Activated T-helper 1 cell treated with Interleukin-2 at 50 U/mL for 16 hours (primary cell): ENCODE data around the gene CXCR2.
"Not testable (repeated sequence)": the region's sequence is repeated elsewhere in the genome, so short reads cannot be mapped to it uniquely, and the experiment has no call there.

Source experiments
- DNase-seq: peaks from one replicate; pipeline ENCODE4 v3.0.0-alpha.2; 2020; ENCODE audit warnings: low read depth

Gene CXCR2

DNA sequence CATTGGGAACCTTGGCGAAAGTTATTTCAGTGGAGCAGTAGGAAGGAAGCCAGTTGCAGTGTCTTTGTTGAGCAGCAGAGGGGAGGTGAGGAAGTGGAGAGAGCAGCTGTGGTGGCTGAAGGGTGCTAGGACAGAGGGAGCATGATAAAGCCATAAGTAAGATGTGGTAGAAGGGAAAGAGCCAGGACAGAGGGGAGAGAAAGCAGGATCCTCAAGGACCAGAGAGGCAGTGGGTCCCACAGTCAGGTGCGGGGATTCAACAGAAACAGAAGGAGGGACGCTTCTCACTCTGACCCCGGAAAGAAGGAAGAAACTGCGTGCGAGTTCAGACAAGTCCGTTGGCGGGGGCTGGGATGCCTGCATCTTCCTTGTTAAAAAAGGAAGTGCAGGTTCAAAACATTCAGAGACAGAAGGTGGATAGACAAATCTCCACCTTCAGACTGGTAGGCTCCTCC, at the start of gene CXCR2:
Gene CXCR2 (plus strand): TSS at position 403 of the 455 bp plus-strand sequence. CDS start 8,774 bp downstream, outside the sequence.
- DNase-seq = no peak

DNA sequence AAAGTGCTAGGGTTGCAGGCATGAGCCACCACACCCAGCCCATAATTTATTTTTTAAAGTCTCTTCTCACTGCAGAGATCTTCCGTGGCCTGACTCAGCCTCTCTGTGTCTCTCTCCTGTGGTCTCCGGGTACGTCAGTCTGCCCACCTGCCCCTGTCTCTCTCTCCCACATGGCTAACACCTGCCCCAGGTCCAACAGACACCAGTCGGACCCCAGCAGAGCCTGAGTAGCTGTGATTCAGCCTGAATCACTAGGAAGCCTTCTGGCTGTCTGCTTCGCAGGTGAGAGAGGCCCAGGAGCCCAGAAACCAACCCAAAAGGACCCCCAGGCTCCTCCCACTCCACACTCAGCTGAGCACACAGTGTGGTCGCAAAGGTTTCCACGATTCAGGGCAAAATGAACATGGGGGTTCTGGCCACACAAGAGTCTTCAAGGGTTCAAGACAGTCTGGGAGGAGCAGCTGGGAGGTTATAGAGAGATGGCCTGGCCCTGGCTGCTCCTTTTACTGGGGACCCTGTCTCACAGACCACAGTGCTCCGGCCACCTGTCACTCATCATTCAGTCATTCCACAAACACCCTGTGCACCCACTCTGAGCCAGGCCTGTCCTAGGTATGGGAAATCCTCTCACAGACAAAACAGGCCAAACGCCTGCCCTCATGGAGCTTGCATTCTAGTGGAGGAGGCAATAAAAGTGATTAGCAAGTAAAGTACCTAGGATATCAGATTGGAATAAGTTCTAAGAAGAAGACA, 48.2 kb upstream of the CXCR2 start:
- DNase-seq = no peak

DNA sequence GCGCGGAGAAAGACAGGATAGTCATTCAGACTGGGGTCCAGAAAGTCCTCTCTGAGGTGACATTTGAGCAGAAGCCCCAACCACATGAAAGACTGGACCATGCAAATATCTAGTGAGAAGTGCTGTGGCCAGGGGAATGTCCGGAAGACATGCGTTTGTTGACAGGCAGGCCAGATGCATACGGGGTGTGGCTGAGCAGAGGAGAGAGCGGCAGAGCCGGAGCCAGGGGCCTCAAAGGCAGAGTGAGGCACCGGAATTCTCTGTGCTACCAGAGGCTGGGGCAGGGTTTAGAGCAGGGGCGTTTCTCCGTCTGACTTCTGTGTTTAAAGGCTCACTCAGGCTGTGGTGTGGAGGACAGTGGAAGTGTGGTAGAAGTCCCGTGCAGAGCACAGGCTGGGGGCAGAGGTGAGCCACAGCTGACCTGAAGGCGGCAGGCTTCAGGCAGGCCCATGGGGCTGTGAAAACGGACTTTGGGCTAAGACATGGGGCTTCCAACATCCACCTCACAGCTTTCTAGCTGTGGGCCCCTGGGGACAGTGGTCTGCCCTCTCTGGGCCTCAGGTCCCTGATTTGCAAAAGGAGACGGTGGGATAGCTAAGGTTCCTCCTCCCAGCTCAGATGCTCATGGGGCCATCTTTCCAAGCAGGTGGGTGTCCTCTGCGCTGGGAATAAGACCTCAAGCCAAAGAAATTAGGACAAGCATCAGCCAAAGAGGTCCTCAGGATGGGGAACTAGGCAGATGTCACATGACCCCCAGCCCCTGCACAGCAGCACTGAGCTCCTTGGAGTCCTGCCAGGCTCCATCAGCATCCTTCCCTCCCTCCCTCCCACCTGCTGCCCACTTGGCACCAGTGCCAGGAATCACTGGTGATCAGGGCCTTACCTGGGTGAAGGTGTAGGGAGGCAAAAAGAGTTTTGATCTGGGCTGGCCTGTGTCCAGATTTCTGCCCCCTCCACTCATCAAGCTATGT, 45.6 kb upstream of the CXCR2 start:
- no peak for DNase-seq

DNA sequence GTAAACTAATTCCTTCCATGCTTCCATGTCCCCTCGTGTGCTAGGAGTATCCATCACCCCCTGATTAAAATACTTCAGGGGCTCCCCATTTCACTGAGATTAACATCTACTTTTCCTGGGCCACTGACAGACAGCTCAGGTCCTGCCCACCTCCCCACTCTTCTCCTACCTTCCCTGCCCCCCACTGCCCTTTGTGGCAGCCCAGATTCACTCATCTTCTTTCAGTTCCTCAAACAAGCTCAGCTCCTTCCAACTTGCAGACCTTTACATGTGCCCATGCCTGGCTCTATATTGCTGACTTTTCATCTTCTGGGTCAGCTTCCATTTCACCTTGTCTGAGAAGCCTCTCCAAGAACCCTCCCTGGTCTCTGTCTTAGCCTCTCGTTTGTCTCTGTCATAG, 44.8 kb upstream of the CXCR2 start:
- DNase-seq = no peak

DNA sequence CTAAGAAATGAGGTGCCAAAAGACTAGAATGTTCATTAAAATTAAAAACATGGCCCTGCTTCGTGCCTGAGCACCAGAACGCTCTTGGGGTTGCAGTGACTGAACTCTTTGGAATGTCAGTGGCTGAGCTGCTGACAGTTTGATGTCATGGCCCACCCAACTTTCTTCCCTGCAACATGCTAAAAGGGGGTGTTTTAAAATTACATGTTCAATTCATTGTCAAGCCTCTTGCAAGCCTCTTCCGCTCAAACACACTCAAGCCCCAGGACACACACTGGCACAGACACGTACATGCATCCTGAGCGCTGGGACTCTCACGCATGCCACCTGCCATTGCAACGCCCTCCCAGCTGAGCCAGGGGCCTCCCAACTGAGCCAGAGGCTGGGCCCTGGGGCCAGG, 44.1 kb upstream of the CXCR2 start:
- no peak for DNase-seq

DNA sequence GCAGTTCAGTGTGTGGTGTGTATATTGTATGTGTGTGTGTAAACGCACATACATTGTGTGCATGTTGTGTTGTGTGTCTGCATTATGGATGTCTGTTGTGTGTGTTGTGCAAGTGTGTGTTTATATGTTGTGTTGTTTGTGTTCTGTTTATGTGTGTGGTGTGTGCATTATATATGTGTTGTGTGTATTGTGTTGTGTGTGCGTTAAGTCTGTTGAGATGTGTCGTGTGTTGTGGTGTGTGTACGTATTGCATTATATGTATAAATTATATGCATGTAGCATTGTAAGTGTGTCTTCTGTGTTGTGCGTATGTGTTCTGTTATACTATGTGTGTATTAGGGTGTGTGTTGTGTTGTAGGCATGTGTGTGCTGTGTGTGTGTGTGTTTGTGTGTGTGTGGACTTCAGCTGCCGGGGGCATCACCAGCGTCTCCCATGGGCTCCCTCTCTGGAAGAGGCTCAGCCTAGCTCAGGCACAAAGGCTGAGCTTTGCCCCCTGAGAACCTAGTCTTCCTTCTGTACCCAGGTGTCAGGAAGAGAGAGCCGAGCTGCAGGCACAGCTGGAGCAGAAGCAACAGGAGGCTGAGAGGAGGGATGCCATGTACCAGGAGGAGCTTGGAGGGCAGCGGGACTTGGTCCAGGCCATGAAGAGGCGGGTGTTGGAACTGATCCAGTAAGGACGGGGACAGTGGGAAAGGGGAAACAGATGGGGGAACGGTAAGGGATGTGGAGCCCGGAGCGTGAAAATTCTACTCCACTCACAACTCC, 43.1 kb upstream of the CXCR2 start:
- DNase-seq = no peak

DNA sequence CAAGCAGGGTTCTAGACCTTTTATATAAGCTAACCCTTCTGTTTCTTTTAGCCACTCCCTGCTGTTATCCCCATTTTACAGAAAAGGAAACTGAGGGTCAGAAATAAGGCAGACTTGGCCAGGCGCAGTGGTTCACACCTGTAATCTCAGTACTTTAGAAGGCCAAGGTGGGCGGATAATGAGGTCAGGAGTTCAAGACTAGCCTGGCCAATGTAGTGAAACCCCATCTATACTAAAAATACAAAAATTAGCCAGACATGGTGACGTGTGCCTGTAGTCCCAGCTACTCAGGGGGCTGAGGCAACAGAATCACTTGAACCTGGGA, 42.5 kb upstream of the CXCR2 start:
- DNase-seq = no peak

DNA sequence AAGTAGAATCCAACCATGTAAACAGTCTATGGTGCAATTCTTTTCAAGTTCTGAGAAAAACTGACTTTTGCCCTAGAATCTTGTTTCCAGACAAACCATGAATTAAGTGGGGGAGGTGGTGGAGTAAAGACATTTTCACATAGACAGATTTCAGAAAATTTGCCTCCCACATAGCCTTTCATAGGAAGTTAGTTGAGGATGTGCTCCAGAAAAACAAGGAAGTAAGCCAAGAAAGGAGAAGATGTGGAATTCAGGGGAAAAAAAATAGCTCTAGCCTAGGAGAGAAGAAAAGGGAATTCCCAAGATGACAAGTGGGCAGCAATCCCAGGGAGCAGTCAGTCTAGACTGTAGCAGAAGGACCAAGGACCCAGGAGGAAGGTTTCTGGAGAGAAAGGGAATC, 39.4 kb upstream of the CXCR2 start:
- no peak for DNase-seq

DNA sequence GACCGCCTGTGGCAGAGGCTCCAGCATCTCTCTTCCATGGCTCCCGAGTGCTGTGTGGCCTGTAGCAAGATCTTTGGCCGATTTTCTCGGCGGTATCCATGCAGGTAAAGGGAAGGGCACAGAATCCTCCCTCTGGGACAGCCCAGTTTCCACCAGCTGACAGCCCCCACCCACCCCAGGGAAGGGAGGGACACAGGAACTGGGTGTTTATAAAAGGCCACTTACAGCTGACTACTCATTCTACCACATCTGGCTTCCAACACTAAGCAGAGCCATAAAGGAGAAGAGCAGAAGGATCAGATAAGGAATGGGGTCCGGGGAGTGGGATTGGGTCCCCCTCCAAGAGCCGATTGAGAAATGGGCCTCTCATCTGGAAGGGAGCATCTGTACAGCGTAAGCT, 36.6 kb upstream of the CXCR2 start:
- DNase-seq = no peak

DNA sequence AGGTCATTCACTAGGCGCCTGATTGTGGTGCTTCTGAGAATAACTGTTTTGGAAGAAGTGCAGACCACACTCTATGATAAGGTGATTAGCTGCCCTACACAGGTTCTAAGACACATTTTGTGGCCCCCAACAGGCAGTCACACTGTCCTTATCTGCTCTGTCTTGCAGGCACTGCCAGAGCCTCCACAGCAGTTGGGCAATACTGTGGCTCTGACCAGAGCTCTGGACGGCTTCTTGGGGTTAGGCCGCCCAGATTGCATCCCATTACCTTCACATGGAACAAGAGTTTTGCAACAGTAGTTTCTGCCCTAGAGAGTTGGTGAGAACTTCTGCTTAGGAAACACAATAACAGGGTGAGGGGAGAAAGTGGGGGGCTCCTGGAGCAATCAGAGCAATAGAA, 34.1 kb upstream of the CXCR2 start:
- no peak for DNase-seq

DNA sequence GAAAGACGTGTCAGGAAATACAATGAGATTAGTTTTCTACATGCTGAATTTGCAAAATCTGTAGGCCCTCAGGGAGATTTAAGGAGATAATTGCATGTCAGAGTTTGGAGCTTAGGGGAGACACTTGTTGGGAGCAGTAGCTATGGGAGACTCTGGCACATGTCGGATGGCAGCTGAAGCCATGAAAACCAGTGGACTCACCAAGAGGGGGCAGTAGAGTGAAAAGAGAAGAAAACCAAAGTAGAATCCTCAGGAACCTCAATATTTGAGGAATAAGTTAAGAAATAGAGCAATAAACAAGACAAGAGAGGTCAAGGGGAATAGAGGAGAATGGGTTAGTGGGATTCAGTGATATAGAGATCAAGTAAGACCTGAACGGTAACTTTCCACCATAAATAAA, 31.9 kb upstream of the CXCR2 start:
- no peak for DNase-seq

DNA sequence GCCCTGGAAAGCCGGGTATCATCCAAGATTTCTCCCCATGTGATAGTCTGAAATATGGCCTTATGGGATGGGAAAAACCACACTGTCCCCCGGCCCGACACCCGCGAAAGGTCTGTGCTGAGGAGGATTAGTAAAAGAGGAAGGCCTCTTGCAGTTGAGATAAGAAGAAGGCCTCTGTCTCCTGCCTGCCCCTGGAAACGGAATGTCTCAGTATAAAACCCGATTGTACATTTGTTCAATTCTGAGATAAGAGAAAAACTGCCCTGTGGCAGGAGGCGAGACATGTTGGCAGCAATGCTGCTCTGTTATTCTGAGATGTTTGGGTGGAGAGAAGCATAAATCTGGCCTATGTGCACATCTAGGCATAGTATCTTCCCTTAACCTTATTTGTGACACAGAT, 30.0 kb upstream of the CXCR2 start:
- DNase-seq = no peak

DNA sequence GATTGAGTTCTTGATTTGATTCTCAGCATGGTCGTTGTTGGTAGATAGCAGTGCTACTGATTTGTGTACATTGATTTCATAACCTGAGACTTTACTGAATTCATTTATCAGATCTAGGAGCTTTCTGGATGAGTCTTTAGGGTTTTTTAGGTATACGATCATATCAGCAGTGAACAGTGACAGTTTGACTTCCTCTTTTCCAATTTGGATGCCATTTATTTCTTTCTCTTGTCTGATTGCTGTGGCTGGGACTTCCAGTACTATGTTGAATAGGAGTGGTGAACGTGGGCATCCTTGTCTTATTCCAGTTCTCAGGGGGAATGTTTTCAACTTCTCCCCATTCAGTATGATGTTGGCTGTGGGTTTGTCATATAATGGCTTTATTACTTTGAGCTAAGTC, 27.9 kb upstream of the CXCR2 start:
- no peak for DNase-seq

DNA sequence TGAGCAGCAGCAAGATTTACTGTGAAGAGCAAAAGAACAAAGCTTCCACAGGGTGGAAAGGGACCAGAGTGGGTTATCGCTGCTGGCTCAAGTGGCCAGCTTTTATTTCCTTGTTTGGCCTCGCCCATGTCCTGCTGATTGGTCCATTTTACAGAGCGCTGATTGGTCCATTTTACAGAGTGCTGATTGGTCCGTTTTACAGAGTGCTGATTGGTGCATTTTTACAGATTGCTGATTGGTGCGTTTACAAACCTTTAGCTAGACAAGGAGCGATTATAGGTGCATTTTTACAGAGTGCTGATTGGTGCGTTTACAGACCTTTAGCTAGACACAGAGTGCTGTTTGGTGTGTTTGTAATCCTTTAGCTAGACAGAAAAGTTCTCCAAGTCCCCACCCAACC, 17.0 kb upstream of the CXCR2 start:
- DNase-seq = not testable (repeated sequence)

DNA sequence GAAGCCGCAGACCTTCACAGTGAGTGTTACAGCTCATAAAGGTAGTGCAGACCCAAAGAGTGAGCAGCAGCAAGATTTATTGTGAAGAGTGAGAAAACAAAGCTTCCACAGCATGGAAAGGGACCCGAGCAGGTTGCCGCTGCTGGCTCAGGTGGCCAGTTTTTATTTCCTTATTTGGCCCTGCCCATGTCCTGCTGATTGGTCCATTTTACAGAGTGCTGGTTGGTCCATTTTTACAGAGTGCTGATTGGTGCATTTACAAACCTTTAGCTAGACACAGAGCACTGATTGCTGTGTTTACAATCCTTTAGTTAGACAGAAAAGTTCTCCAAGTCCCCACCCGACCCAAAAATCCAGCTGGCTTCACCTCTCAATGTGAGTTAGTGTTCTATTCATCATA, 4.0 kb upstream of the CXCR2 start:
- DNase-seq = not testable (repeated sequence)

DNA sequence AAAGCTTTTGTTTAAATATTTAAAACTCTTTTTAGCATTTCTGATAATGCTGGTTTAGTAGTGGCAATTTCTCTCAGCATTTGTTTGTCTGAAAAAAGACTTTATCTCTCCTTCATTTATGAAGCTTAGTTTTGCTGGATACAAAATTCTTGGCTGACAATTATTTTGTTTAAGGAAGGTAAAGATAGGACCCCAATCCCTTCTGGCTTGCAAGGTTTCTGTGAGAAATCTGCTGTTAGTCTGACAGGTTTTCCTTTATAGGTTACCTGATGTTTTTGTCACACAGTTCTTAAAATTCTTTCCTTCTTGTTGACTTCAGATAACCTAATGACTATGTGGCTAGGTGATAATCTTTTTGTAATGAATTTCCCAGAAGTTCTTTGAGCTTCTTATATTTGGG, 3.5 kb upstream of the CXCR2 start:
- not testable (repeated sequence) for DNase-seq

DNA sequence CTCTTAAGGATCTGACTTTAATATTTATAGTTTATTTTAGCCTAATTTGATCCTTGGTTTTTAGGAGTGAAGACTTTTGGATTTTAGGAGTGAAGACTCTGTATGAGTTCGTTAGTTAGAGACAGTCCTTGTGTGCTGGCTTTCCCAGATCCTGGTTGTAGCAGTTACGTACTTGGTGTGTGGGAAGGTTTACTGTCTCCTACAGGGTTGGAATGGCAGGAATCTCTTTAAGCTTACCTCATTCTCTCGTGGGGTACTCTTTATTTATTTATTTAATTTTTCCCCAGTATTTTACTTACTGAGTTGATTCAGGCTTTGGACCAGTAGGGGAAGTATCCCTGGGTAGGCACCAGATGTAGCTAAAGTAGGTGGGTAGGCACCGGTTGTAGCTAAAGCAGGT, 1.8 kb upstream of the CXCR2 start:
- DNase-seq = no peak

DNA sequence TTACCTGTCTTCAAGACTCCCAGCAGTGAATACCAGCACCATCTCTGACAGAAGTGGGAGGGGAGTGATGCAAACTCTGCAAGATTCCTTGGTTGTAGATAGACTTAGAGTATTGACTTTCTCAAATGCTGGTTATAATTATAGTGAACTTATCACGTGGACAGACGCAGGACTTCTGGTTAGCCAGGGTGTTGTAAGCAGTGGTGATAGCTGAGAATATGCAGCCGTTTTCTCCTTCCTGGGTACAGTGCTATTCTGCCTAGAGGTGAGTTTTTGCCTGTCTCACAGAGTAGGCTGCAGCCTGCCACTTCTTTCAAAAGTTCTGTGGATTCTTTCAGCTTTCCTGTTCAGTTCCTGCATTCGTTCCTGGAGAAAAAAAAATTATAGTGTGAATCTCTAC, 733 bp upstream of the CXCR2 start:
- DNase-seq = no peak

DNA sequence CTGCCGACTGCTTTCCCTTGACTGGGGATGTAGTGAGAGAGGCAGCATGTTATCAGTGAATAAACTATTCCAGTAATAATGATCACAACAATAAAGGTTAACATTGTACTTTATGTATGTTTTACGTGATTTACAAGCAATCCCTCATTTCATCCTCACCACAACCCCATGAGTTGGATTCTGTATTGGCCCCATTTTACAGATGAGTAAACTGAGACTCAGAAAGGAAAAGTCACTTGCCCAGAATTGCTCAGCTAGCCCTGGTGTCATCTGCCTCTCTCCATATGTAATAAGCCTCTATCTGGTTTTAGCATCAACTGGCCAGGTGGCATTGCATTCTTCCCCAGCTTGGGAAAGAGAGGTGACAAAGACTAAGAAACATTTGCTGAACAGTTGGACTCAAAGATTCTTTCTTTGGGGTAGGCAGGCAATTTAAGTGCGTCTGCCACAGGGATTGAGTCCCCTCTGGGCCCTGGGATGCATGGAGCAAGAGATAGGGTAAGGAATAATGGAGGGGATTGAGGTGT, 2.2 kb downstream of the CXCR2 start:
- DNase-seq = no peak

DNA sequence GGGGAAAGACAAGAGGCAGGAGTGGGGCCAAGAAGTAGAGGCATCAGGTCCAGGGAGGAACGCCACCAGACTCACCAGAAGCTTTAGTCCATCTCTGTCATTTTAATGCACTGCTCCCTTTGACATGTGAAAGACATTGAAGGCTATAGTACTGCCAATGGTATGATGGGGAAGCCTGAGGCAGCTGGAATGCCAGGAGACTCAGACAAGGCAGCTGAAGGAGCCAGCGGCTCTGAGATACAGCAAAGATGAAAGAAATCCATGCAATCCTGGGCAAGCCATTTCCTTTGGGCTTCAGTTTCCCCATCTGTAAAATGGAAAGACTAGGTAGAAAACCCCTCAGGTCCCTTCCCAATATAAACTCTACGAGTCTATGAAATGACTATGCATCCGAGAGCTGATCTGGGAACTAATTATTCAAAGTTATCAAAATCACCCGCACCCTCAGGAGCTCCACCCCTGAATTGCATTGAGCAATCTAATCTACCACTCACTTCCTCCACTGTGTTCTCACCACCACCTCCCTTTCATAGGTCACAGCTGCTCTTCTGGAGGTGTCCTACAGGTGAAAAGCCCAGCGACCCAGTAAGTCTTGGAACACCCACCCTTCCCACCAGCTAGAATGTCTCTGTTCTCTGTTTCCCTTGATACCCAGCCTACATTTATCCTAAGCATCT, 3.1 kb downstream of the CXCR2 start:
- no peak for DNase-seq

DNA sequence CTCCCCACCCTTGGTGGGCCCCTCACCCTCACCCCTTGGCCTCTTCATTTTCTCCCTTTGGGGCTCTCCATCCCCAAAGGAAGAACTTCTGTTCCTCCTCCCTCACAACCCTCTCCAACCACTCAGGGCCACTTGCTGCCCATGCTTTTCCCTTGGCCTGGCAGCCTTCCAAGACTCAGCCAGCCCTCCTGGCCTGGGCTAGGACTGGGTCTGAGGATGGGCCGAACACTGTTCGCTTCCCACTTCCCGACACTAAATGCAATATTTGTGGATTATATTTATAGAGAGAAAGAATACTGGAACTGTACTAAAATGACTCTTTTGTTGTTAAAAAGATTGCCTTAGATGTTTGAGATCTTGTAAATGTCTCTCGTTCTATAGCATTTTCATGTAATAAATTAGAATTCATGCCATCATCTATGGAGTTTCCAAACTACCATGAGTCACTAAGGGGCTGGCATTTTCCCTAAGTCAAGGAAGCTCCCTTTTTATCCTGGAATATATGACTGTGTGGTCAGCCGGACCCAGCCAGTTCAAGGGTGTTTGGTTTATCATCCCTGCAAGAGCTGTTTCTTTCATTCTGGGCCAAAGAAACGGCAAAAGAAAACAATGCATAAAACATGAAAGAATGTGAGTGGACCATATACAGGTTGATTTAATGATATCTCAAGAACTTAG, 3.8 kb downstream of the CXCR2 start:
- no peak for DNase-seq
